Stimulated activated CD4-positive, alpha-beta T cell treated with anti-CD3 and anti-CD28 coated beads, Interleukin-2, amount 100 ng/mL, for 4 hours (primary cell): Measurements from ENCODE around the gene TVP23B.
"Not testable (repeated sequence)": the region's sequence is repeated elsewhere in the genome, so short reads cannot be mapped to it uniquely, and the experiment has no call there.

Experiments used
- DNase-seq: peaks from one replicate; pipeline ENCODE4 v3.0.0-alpha.2; 2020; ENCODE audit warnings: low read depth

Gene TVP23B

DNA sequence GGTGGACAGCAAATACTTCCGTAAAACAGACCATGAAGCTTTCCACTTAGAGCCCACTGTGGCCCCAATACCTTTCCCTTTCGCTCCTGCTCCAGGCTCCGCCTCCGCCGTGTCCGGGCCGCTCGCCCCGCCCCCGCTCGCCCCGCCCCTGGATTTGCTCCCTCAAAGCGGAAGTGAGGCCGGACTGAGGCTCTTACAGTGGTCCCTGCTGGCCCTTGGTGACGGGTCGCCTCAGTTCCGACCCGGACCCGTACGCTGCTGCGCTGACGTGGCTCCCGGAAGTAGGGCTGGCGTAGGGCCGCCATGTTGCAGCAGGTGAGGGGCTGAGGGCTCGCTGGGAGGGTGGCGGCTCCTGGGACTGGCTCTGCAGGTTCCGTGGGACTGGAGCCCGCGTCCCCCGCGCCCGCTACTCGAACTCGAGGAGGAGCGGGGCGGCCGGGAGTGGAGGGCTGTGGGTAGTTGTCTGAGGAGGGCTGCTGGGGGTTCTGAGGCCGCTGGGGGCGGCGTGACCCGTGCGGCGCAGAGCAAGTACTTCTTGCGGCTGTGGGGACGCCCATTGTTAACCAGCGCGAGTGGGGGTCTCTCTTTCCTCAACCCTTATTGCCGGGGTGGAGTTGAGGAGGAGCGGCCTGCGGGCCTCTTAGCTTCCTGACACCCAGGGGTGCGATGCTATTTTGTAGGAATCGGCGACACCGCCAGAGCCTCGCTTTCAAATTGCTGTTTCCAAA, at the start of gene TVP23B:
TVP23B (plus strand) TSS at position 193 of the 728 bp plus-strand sequence; CDS start at position 304, 111 bp downstream.
- peak; percentile 92 for DNase-seq

DNA sequence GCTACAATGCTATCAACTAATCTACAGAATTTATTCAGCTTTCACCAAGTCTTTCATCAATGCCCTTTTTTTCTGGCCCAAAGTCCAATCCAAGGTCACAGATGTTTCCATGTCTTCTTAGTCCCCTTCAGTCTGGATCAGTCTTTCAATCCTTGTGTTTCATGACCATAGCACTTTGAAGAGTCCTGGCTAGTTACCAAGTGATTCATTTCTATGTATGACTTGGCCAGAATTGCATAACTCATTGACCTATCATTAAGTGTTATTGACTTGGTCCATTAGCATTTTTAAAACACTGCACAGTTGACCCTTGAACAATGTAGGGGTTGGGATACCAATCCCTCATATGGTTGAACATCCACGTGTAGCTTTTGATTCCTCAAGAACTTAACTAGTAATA, 48.5 kb upstream of the TVP23B start:
- DNase-seq: not testable (repeated sequence)

DNA sequence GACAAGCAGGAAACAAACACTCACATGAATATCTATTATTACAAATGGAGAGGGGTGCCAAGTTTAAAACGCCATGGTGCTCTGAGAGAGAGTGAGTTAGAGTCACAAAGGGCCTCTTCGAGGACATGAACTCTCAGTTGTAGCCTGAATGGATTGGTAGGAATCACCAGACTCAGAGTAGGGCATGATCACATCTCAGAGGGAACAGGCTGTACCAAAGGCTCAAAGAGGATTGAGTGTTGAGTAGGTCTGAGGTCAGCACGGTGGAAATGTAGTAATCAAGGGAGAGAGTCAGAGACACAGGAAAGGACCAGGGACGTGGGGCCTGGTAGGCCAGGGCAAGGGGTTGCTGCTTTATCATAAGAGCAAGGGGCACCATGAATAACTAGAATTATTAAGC, 47.6 kb upstream of the TVP23B start:
- not testable (repeated sequence) for DNase-seq

DNA sequence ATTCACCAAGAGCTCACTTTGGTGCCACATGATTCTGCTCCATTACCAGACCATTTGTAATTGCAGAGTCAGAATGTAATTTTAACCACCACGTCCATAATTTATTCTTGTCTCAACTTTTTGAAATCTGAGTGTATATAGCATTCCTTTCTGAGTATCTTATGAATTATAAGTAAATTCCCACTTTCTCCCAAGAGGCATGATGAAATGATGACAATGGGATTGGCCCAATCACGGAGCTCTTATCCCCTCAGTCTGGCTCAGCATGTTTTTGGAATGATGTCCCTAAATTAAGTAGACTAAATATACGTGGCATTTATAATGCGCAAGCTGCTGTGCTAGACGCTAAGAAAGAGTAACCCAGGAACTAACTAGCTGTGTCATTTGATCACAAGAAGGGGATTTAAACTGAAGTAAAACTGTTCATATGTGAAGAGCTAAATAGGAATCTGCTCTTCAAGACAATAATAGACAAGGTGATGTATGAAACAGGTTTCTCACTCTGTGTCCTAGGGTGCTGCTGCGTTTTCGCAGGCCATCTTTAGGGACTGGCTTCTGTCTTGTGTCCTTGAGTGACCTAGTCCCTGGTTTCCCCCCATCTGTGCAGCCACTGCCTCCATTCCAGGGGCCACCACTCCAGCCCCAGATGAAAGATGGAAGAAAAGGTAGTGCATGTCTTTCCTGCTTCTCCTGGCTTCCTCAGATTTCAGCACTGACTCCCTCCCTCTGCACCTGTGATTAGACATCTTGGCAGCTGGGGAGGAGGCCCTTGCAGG, 41.2 kb upstream of the TVP23B start:
- DNase-seq: not testable (repeated sequence)

DNA sequence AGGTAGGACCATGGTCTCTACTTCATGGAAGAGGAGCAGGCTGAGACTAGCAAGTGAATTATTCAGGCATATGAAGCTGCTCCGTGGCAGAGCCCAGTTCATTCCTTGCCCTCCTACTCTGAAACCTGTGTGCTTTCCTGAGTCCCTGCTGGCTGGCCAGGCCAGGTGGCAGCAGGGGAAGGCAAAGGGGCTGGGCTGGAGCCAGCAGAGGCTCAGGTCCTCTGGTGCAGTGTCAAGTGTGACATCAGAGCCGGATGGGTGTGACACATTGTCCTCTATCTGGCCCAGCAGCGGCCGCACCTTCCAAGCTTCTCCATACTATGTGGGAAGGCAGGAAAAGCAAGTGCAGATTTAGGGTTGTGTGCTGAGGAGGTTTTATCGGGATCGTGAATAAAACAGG, 39.8 kb upstream of the TVP23B start:
- DNase-seq: not testable (repeated sequence)

DNA sequence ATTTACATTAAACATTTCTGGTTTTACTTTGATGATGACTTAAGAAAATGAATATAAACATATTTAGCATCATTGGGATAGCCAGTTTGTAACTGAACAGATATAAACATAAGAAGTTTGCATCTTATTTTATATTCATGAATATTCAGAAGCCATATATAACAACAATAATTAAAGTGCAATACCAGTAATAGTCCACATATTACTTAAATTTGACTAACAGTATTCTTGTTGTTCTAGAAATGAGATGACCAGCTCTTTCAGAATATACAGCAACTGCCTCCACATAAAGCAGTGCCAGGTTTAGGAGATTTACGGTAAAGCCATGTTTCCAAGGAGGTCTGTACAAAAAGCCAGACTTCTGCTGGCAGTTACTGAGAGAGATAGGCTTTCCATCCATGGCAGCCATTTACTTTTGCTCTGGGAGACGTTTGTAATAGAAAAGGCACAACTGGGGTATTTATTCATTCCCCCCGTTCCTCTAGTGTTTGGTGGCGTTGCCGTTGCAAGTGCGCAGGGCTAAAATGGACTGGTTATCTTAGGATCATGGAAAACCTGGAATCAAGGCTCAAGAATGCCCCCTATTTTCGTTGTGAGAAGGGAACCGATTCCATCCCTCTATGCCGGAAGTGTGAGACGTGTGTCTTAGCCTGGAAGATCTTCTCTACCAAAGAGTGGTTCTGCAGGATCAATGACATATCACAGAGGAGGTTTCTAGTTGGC, 37.1 kb upstream of the TVP23B start, which contains the start of gene FBXW10:
FBXW10 (plus strand) TSS at position 356 of the 723 bp plus-strand sequence; CDS start at position 547, 191 bp downstream.
- not testable (repeated sequence) for DNase-seq

DNA sequence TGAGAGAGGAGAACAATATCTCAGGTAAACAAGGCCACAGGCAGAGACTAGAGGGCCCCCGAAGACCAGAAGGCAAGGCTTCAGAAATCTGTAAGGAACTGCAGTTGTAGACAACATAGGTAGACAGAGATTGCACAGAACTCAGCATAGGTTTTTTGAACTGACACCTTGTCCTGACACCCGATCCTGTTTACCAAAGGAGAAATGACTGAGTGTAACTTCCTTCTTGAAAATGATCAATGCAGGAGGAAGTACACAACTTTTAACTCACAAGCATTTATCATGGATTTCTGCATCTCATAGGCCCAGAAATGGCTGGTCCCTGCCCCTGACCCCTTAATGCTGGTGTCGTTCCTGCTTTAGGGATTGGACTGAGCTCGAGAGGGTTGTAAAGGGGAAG, 36.3 kb upstream of the TVP23B start:
- DNase-seq: not testable (repeated sequence)

DNA sequence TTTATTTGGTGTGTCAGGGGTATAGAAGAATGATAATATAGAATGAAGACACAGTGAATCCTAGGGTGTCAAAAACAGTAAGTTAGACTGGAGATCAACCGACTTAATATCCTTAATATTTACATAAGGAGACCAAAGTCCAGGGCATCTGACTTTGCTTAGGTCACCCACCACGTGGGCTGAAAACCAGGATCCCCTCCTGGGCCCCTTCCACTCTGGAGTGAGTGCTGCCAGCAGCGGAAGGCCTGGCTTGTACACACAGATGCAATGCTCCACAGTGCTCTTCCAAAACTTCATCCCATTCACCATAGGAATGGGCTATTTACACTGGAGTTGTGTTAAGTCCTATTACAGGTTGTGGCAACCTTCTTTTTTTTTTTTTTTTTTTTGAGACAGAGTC, 34.4 kb upstream of the TVP23B start:
- DNase-seq: not testable (repeated sequence)

DNA sequence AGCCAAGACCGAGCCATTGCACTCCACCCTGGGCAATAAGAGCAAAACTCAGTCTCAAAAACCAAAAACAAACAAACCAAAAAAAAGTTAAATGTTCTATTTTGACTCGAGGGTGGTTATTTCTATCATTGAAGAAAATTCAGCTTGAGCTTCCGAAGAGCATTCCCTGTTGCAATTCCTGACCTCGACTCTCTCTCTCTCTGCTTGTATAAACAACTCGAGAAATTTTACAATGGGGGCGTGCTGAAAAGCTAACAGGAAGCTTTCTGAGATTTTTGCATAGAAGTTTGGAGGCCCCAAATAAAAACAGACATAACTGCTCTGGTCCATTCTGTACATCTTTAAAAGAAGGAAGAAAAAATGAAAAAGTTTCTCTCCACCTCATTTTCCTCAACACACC, 33.5 kb upstream of the TVP23B start:
- DNase-seq: not testable (repeated sequence)

DNA sequence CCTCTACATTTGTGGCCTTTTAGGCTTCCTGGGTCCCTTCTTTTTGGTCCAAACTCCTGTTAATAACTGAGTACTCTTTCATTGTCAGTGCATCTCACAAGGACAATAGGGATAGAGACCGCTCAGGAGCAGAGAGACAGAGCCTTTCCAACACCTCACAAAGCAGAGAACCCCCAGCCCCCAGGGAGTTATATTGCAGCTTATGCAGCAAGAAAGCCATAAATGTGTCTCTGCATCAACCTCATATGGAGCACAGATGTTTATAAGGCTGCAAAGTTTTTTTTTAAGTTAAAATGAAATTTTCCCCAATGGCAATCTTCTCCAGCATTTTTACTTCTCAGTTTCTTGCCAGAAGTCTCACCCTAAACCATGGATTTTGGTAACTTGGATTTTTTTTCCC, 30.7 kb upstream of the TVP23B start:
- DNase-seq: not testable (repeated sequence)

DNA sequence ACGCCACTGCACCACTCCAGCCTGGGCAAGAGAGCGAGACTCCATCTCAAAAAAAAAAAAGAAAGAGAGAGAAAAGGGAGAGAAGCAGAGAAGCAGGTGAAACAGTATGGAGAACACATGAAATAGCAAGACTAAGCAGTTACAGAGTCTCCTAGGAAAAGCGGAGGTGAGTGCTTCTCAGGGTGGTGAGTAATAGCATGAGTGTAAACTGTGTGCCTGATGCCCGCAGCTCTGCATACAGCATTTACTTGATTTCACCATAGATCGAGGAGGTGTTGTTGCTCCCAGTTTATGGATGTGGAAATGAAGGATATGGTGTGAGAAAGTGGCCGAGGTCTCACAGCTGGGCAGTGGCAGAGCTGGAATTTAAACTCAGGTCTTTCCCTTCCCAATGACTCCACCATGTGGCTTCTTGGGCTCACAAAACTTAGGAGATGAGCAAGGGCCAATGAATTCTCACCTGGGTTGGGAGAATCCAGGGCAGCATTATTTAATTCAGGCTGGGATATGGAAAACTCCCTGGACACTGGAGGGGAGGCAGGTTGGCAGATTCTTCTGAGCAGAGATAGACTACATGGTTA, 27.1 kb upstream of the TVP23B start:
- not testable (repeated sequence) for DNase-seq

DNA sequence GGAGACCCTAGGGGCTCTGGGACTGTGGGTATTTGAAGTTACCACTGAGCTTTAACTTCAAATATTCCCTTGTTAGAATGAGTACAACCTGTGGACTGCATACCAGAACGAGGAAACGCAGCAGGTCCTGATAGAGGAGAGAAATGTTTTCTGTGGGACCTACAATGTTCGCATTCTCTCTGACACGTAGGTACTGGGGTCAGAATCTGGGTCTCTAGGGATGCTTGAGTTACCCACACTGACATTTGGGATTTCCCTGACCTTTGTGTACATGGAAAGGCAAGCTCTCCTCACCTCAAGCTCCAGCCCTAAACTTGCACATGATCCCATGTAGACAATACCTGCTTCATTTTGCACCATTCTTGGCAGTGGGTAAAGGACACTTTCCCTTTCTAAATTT, 25.0 kb upstream of the TVP23B start:
- not testable (repeated sequence) for DNase-seq

DNA sequence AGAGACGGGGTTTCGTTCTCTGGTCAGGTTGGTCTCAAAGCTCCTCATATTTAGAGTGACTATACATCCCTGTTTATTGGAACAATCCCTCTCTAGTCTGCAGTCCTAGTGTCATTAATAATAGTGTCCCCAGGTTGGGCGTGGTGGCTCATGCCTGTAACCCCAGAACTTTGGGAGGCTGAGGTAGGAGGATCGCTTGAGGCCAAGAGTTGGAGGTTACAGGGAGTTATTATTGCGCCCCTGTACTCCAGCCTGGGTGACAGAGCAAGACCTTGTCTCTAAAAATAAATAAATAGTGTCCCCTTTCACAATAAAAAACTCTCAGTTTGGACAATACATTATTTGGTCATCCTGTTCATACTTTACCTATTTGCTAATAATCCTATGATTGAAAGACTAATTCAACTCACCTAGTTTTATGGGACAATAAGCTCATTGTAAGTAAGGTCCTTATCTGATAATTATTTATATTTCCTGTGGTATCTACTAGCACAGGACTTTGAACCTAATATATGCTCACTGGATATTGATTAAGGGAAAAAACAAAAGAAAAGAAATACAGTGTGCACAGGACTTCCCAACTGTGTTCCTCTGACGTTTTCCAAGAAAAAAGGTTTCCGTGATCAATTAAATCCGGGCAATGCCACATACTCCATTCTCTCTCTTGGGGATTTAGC, 23.5 kb upstream of the TVP23B start:
- DNase-seq: not testable (repeated sequence)

DNA sequence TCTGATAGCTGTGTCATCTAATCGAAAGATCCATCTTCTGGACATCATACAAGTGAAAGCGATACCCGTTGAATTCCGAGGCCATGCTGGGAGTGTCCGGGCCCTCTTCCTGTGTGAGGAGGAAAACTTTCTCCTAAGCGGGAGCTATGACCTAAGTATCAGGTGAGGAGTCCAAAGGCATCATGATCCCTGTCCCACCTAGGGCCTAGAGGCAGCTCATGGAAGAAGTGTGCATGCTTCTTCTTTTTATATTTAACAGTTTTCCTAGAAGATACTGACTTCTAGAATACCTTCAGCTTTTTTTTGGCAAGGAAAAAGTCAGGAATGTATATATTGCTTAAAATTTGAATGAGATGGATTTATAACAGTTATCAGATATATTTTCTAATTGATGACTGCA, 22.6 kb upstream of the TVP23B start:
- not testable (repeated sequence) for DNase-seq

DNA sequence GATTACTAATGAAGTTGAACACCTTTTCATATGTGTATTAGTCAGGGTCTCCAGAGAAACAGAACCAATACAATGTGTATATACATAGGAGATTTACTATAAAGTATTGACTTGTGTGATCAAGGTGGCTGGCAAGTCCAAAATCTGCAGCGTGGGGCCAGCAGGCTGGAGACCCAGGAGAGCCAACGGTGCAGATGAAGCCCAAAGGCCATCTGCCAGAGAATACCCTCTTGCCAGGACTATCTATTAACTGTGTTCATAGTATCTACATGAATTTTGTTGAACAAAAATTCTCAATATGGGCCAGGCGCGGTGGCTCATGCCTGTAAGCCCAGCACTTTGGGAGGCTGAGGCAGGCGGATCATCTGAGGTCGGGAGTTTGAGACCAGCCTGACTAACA, 20.8 kb upstream of the TVP23B start:
- DNase-seq: not testable (repeated sequence)

DNA sequence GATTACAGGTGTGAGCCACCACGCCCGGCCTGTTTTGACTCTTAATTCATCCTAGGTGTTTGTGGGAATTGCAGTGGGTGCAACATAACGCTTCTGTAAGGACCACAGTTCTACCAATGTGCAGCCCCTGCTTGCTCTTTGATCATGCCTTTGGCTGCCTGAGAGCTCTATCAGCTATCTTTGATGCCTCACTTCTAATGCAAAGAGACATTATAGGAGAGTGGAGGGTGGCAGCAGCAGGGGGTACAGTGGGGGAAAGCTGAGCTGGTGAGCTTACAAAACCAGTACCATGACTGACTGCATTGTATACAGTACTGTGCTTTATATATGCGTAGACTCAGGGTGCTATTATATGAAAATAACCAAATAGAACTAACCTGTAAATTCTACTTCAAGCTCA, 10.4 kb upstream of the TVP23B start:
- not testable (repeated sequence) for DNase-seq

DNA sequence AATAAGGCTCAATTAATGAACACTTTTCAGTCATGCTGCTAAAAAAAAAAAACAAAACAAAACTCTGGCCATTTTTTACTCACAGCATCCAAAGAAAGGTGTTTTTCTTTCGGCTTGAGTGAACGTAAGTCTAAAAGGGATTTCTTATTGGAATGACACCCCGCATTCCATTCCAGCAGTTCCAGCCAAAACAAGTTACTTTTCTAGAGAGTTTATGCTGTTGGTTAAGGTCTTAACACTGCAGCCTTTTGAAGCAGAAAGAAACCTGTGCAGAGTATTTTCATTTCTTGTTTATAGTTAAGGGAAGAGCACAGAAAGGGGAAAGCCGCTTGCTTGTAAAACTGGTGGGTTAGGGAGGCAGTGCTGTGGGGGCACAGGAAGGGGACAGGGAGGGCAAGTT, 9.9 kb upstream of the TVP23B start:
- not testable (repeated sequence) for DNase-seq

DNA sequence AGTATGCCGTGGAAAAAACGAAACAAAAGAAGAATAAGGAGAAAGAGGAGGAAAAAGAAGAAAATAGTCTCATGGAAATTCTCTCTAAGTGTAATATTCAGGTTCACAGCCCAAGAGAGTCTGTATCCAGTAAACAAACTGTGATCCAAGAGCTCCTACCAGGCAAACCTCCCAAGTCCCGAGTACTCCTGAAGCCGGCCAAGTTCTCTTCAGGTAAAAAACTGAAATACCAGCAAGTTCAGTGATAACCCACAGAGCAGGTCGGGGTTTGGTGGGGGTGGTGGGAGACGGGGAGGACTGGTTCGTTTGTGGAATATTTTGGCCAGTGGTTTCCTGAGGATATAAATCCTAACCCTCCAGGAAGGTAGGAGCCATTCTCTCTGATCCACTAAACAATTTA, 8.5 kb upstream of the TVP23B start:
- DNase-seq: no peak

DNA sequence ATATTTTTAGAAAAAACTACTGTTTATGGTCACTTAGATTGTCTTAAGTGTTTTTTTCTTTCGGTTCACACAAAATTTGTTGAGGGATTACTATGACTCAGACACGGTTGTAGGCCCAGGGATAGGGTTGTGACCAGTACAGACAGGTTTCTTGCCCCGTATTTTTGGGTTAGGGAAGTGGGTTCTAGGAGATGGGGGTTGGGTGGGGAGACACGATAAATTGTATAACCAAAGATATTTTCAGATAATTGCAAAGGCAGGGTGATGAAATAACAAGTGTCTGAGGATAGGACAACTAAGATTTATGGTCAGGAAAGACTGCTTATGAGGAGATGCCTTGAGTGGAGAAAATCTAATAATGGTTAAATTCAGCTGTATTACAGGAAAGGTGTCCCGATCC, 822 bp downstream of the TVP23B start:
- DNase-seq: not testable (repeated sequence)

DNA sequence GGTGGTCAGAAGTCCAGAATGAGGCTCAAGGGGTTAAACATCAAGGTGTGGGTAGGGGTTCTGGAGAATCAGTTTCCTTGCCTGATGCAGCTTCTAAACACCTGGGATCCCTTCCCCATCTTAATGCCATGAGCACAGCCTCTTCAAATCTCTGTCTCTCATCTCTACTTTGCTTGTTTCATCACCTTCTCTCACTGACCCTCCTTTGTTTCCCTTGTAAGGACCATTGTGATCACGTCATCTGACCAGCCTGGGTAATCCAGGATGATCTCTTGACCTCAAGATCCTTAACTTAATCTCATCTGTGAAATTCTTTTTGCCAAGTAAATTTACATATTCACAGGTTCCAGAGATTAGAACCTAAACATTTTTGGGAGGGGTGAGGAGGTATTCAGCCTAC, 5.0 kb downstream of the TVP23B start:
- DNase-seq: not testable (repeated sequence)

DNA sequence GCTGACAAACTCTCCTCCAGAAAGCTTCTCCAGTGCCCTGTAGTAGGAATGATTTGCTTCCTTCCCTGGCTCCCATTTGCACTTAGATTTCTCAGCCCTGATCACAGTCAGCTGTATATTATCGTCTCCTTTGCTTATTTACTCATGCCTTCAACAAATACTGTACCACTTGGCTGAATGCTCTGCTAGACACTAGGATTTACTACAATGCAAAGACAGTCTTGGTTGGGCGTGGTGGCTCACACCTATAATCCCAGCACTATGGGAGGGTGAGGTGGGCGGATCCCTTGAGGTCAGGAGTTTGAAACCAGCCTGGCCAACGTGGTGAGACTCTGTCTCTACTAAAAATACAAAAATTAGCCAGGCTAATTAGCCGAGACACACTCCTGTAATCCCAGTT, 5.9 kb downstream of the TVP23B start:
- DNase-seq: not testable (repeated sequence)
